ENCODE results near the gene APBA2.

APBA2 gene

DNA sequence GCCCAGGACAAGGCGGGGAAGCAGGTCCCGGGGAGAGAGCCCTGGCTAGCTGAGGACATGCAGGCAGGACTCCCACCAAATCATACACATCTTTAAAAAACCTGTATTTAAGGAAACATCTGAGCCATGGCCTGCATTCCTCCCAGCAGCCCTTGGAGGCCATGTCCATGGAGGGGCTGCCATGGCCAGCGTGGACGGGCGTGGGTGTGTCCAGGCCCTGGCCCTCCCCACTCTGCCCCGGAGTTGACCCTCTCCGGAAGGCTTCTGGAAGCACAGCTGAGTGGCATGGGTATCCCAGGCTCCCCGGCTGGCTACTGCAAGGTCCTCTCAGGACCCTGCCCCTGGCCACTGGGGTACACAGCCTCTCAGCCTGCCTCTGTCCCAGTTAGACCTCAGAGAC lies 234.1 kb downstream of the APBA2 start:
- TF ChIP-seq, protein P1, sequence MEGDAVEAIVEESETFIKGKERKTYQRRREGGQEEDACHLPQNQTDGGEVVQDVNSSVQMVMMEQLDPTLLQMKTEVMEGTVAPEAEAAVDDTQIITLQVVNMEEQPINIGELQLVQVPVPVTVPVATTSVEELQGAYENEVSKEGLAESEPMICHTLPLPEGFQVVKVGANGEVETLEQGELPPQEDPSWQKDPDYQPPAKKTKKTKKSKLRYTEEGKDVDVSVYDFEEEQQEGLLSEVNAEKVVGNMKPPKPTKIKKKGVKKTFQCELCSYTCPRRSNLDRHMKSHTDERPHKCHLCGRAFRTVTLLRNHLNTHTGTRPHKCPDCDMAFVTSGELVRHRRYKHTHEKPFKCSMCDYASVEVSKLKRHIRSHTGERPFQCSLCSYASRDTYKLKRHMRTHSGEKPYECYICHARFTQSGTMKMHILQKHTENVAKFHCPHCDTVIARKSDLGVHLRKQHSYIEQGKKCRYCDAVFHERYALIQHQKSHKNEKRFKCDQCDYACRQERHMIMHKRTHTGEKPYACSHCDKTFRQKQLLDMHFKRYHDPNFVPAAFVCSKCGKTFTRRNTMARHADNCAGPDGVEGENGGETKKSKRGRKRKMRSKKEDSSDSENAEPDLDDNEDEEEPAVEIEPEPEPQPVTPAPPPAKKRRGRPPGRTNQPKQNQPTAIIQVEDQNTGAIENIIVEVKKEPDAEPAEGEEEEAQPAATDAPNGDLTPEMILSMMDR (IDR thresholded peaks at IDR 0.05; ENCODE audit: low read depth, low read length) = no peak
- DNase-seq = no peak

DNA sequence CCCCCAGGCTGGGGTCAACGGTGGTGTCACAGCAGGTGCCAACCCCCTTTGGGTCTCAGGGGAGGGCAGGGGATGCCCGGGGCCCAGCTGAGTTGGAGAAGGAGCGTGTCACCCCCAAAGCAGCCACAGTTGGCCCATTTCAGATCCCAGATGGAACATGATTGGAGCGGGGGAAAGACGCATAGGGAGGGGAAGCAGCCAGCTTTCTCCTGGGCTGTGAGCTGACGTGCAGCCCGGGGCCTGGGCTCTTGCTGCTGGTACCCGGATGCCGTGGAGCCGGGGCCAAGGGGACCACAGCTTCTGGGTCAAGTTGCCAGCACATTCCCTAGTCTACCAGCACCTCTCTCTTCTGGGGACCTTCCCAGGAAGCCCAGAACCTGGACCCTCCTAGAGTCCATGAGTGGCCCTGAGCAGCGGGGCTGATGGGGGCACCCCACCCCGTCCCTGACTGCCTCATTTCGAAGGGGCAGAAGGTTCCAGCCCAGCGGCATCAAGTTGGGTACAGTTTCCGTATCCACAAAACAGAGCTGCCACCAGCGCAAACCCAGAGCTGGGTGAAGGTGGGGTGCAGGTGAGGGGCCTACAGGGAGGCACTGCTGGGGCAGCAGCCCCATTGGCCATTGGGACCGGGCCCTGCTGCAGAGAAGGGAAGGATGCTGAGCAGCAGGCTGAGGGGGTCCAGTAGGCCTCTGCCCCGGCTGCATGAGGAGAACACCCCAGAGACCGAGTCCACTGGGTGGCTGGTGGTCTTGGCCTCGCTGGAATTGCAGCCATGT lies 235.0 kb downstream of the APBA2 start:
- Histone ChIP-seq H3K4me3 (ENCODE audit: low read depth, low read length) (no peak overlapping the region), H3K9me3 (no peaks in the 10 kb centered on the region), H3K36me3 (no peaks in the 10 kb centered on the region), H3K4me1 (no peaks in the 10 kb centered on the region), H3K27me3 (no peaks in the 10 kb centered on the region)
- no peak for DNase-seq
- TF ChIP-seq, protein P1 (IDR thresholded peaks at IDR 0.05; ENCODE audit: low read depth, low read length) = no peak

More for the DNA sequence above, 234.1 kb downstream of the APBA2 start:
- H3K4me1 ChIP-seq = no peaks in the 10 kb centered on the region
- no peak overlapping the region for H3K4me3 ChIP-seq (ENCODE audit: low read depth, low read length)
- H3K27me3 ChIP-seq = no peaks in the 10 kb centered on the region
- no peaks in the 10 kb centered on the region for H3K36me3 ChIP-seq
- no peaks in the 10 kb centered on the region for H3K9me3 ChIP-seq

DNA sequence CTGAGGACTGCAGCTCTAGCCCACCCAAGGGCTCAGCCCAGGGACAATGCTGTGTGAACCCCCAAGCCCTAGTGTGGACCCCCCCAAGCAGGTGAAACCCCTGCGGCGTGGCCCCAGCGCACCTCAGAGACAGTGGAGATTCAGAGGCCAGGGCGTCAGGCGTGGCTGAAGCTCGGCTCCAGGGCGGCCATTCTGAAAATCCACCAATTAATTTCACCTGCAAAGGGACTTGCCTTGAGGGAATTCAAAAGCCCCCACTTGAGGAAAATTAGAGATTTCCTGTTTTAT lies 235.5 kb downstream of the APBA2 start:
- TF ChIP-seq, protein P1 (IDR thresholded peaks at IDR 0.05; ENCODE audit: low read depth, low read length) = no peak
- Histone ChIP-seq H3K4me1 (no peaks in the 10 kb centered on the region), H3K9me3 (no peaks in the 10 kb centered on the region), H3K4me3 (ENCODE audit: low read depth, low read length) (no peak overlapping the region), H3K27me3 (no peaks in the 10 kb centered on the region), H3K36me3 (no peaks in the 10 kb centered on the region)
- no peak for DNase-seq

DNA sequence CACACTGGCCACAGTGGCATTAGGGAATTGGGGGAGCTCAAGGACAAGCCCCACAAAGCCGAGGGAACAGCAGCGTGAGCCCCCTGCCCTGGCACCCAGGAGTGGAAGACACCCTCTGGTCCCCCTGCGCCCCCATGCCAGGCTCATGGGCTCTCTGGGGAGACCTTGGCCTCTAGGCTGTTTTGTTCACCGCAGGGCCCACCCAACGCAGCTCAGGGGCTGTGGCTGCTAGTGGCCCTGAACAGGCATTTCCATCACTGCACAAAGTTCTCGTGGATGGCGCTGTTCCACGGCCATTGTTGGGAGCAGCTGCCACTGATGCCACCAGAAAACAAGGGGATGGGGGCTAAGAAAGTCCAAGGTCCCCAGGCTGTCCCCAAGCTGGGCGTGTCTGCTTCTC lies 236.1 kb downstream of the APBA2 start:
- Histone ChIP-seq H3K9me3 (no peaks in the 10 kb centered on the region), H3K4me3 (ENCODE audit: low read depth, low read length) (no peak overlapping the region), H3K36me3 (no peaks in the 10 kb centered on the region), H3K27me3 (no peaks in the 10 kb centered on the region), H3K4me1 (peaks cover 3% of the 10 kb centered on the region; the same call in 1 of the 2 replicates)
- no peak for DNase-seq
- TF ChIP-seq, protein P1 (IDR thresholded peaks at IDR 0.05; ENCODE audit: low read depth, low read length) = no peak

DNA sequence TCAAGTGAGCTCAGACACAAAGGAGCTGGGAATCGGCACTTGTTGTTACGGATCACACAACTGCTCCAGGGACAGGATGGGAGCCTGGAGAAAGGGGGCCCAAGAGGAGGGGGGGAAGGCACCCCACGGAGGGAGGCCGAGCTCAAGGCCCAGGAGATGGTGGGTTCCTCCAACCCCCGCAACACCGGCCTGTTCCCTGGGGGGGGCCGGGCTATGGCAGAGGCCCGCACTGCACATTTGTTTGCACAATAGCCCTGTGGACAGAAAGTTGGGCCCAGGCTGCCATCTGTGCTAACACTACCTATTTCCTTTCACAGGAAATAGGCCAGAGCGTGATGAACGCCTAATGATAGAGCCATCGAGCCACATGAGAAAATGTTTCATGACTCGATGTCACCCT lies 236.7 kb downstream of the APBA2 start:
- TF ChIP-seq, protein P1 (IDR thresholded peaks at IDR 0.05; ENCODE audit: low read depth, low read length) = no peak
- H3K27me3 ChIP-seq = no peaks in the 10 kb centered on the region
- no peaks in the 10 kb centered on the region for H3K36me3 ChIP-seq
- H3K9me3 ChIP-seq = no peaks in the 10 kb centered on the region
- DNase-seq = no peak
- H3K4me3 ChIP-seq (ENCODE audit: low read depth, low read length) = no peak overlapping the region
- peaks cover 5% of the 10 kb centered on the region for H3K4me1 ChIP-seq

DNA sequence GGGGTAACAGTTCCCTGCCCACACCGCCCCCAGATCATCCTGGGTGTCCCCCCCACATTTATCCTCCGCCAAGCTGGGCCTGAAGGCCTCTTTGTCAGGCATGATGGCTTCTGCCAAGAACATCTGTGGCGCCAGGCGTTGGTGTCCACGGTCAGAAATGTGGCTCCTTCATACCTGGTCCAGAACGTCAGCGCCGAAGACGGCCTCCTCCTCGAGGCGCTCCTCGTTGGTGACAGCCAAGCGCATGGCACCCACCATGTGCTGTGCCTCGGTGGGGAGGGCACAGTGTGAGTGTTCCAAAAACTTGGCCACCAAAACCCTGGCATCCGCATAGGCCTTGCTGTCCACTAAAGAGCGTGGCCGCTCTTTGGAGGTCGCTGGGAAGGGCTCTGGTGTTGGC lies 237.4 kb downstream of the APBA2 start:
- Histone ChIP-seq H3K27me3 (no peaks in the 10 kb centered on the region), H3K4me3 (ENCODE audit: low read depth, low read length) (no peak overlapping the region), H3K4me1 (peaks cover 8% of the 10 kb centered on the region), H3K9me3 (no peaks in the 10 kb centered on the region), H3K36me3 (no peaks in the 10 kb centered on the region)
- peak; percentile 1 for DNase-seq
- TF ChIP-seq, protein P1 (IDR thresholded peaks at IDR 0.05; ENCODE audit: low read depth, low read length) = no peak

Data from BE2C (cell line).